ENCODE data around the gene INAFM2. TPM values are rescaled to one million over a fixed set of nuclear protein-coding genes. Genes with fewer than 3 reads are reported as not detected.

INAFM2 gene
- total RNA-seq, 1 experiment from 2014 or later: 8.8 TPM

- intact Hi-C loops (cut with micrococcal nuclease): loop anchor here (10.0 kb wide), 1 partner anchor 633 kb away; no protein-coding TSS in a partner anchor
- ChIA-PET CTCF (interaction anchor here (1.3 kb wide), 1 partner anchor 23 kb away, joined by 3 read pairs; no protein-coding TSS in a partner anchor), RAD21 (ENCODE audit: low non-redundant PET in 1 of 2, low total read pairs in 2 of 2, uncharacterized antibody in 2 of 2, unreplicated experiment in 2 of 2) (no interaction called here), POLR2A (no interaction called here)
- Histone ChIP-seq H3K27me3 (ENCODE audit: insufficient read depth, low read length) (no peaks in the 10 kb centered on the region), H3K27ac (ENCODE audit: low read depth, low read length) (no peak overlapping the region), H3K79me2 (ENCODE audit: insufficient read depth, low read length) (no peaks in the 10 kb centered on the region), H3K9ac (ENCODE audit: low read length) (no peak overlapping the region), H3K9me3 (ENCODE audit: control insufficient read depth in 1 of 2, insufficient read depth in 1 of 2, low read depth in 1 of 2, low read length in 2 of 2) (no peaks in the 10 kb centered on the region), H3K4me1 (ENCODE audit: control insufficient read depth in 1 of 2, insufficient read depth in 2 of 2, low read length in 2 of 2) (peaks cover 7 to 16% of the 10 kb centered on the region in 2 experiments; a peak in 3 of 4 replicates), H3K4me2 (ENCODE audit: low read length) (no peak overlapping the region), H2AFZ (ENCODE audit: low read depth, low read length, poor library complexity, severe bottlenecking) (no peak overlapping the region), H3K36me3 (ENCODE audit: control insufficient read depth in 1 of 2, insufficient read depth in 2 of 2, low read length in 2 of 2) (no peaks in the 10 kb centered on the region), H3K4me3 (replicated peaks in 1 of 2; ENCODE audit: low read depth in 1 of 2, low read length in 2 of 2) (no peak overlapping the region), H3K9me2 (ENCODE audit: insufficient read depth) (no peaks in the 10 kb centered on the region), H4K20me1 (ENCODE audit: insufficient read depth) (no peaks in the 10 kb centered on the region)
- TF ChIP-seq YY1 (IDR thresholded peaks at IDR 0.05; ENCODE audit: extremely low read depth, insufficient replicate concordance, low read depth, low read length): no peak
- TF ChIP-seq ZBTB33 (IDR thresholded peaks at IDR 0.05; ENCODE audit: extremely low read depth, insufficient replicate concordance, low read length): no peak
- no peak for TF ChIP-seq FOSL1 (IDR thresholded peaks at IDR 0.05; ENCODE audit: low read depth)
- TF ChIP-seq ZFX (IDR thresholded peaks at IDR 0.05): no peak
- TF ChIP-seq SP1 (IDR thresholded peaks at IDR 0.05; ENCODE audit: low read depth): no peak
- no peak for TF ChIP-seq RAD21 (IDR thresholded peaks at IDR 0.05; ENCODE audit: low read depth)
- TF ChIP-seq EZH2 (IDR thresholded peaks at IDR 0.05): no peak
- TF ChIP-seq EZH2phosphoT487 (IDR thresholded peaks at IDR 0.05; ENCODE audit: borderline replicate concordance): no peak
- no peak for TF ChIP-seq ATF3 (IDR thresholded peaks at IDR 0.05)
- no peak for TF ChIP-seq POLR2A (IDR thresholded peaks at IDR 0.05; ENCODE audit: borderline replicate concordance, extremely low read depth, insufficient read depth, insufficient read length)
- TF ChIP-seq CEBPB (IDR thresholded peaks at IDR 0.05; ENCODE audit: low read depth): no peak
- TF ChIP-seq ELF1 (IDR thresholded peaks at IDR 0.05; ENCODE audit: borderline replicate concordance, low read depth): no peak
- no peak for TF ChIP-seq EGR1 (IDR thresholded peaks at IDR 0.05; ENCODE audit: low read depth)
- TF ChIP-seq CBX3 (IDR thresholded peaks at IDR 0.05; ENCODE audit: low read depth): no peak
- TF ChIP-seq SRF (IDR thresholded peaks at IDR 0.05; ENCODE audit: low read depth): no peak
- no peak for TF ChIP-seq CTCF (IDR thresholded peaks at IDR 0.05 in 2 of 3, conservative IDR thresholded peaks at IDR 0.05 in 1 of 3; ENCODE audit: borderline replicate concordance in 1 of 3, insufficient read depth in 1 of 3, low read depth in 2 of 3, low read length in 2 of 3)
- no peak for TF ChIP-seq POLR2AphosphoS5 (IDR thresholded peaks at IDR 0.05; ENCODE audit: low read depth, low read length)
- DNase-seq (ENCODE audit: low read depth, low spot score) (no peak), ATAC-seq (no peak)
- no TSS peak for BruUV-seq (replicated peaks)
These were observed 5.9 kb upstream of the INAFM2 start for GRCh38 chr15:40317580-40317979.

All from HCT116 (cell line).